HEK293T (cell line): ENCODE data around the gene CMTM5.

Experiments
- ARNT ChIP-seq: fragments of 450-650 bp; IDR thresholded peaks from 2 replicates; pipeline ENCODE4 v1.6.1; 2017; ENCODE audit warnings: mild to moderate bottlenecking
- BHLHE40 ChIP-seq: fragments of 450-650 bp; IDR thresholded peaks from 2 replicates; pipeline ENCODE4 v1.6.1; 2016; ENCODE audit warnings: mild to moderate bottlenecking, moderate library complexity, borderline replicate concordance
- ELF4 ChIP-seq: fragments of 450-650 bp; IDR thresholded peaks from 2 replicates; pipeline ENCODE4 v1.6.1; 2017; ENCODE audit warnings: antibody characterized with exemption
- FOXA1 ChIP-seq: fragments of 450-650 bp; IDR thresholded peaks from 2 replicates; pipeline ENCODE4 v1.6.1; 2016; ENCODE audit warnings: mild to moderate bottlenecking
- FOXK2 ChIP-seq: fragments of 450-650 bp; IDR thresholded peaks from 2 replicates; pipeline ENCODE4 v1.6.1; 2016; ENCODE audit warnings: mild to moderate bottlenecking
- FOXM1 ChIP-seq: fragments of 450-650 bp; IDR thresholded peaks from 2 replicates; pipeline ENCODE4 v1.6.1; 2017; ENCODE audit warnings: mild to moderate bottlenecking, borderline replicate concordance
- HDGF ChIP-seq: fragments of 450-650 bp; IDR thresholded peaks from 2 replicates; pipeline ENCODE4 v1.6.1; 2017; ENCODE audit warnings: antibody characterized with exemption, borderline replicate concordance
- L3MBTL2 ChIP-seq: fragments of 450-650 bp; conservative IDR thresholded peaks from 2 replicates; pipeline ENCODE4 v1.6.1; 2016; ENCODE audit warnings: mild to moderate bottlenecking
- NFRKB ChIP-seq: fragments of 450-650 bp; IDR thresholded peaks from 2 replicates; pipeline ENCODE4 v1.6.1; 2016; ENCODE audit warnings: mild to moderate bottlenecking, moderate library complexity
- SP1 ChIP-seq: fragments of 450-650 bp; IDR thresholded peaks from 2 replicates; pipeline ENCODE4 v1.6.1; 2017
- SUZ12 ChIP-seq: fragments of 450-650 bp; IDR thresholded peaks from 2 replicates; pipeline ENCODE4 v1.6.1; 2016; ENCODE audit warnings: mild to moderate bottlenecking
- TARDBP ChIP-seq: fragments of 450-650 bp; IDR thresholded peaks from 2 replicates; pipeline ENCODE4 v1.6.1; 2016
- ZNF384 ChIP-seq: fragments of 450-650 bp; IDR thresholded peaks from 2 replicates; pipeline ENCODE4 v1.6.1; 2016
- TF ChIP-seq, protein P1 (sequence below): fragments of 450-650 bp; IDR thresholded peaks from 2 replicates; pipeline ENCODE4 v1.6.1; 2016

DNA sequence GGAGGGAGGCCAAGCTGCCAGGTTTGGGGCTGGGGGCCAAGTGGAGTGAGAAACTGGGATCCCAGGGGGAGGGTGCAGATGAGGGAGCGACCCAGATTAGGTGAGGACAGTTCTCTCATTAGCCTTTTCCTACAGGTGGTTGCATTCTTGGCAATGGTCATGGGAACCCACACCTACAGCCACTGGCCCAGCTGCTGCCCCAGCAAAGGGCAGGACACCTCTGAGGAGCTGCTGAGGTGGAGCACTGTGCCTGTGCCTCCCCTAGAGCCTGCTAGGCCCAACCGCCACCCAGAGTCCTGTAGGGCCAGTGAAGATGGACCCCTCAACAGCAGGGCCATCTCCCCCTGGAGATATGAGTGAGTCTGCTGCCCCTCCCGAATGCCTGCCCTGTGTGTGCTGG lies 3.8 kb upstream of the CMTM5 start:
- no peak for TF ChIP-seq ARNT
- TF ChIP-seq, protein P1, sequence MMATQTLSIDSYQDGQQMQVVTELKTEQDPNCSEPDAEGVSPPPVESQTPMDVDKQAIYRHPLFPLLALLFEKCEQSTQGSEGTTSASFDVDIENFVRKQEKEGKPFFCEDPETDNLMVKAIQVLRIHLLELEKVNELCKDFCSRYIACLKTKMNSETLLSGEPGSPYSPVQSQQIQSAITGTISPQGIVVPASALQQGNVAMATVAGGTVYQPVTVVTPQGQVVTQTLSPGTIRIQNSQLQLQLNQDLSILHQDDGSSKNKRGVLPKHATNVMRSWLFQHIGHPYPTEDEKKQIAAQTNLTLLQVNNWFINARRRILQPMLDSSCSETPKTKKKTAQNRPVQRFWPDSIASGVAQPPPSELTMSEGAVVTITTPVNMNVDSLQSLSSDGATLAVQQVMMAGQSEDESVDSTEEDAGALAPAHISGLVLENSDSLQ = no peak
- TF ChIP-seq BHLHE40 = no peak
- no peak for TF ChIP-seq SP1
- TF ChIP-seq SUZ12 = no peak
- no peak for TF ChIP-seq TARDBP
- no peak for TF ChIP-seq FOXM1
- no peak for TF ChIP-seq HDGF
- no peak for TF ChIP-seq FOXA1
- no peak for TF ChIP-seq FOXK2
- no peak for TF ChIP-seq NFRKB
- no peak for TF ChIP-seq ELF4
- TF ChIP-seq ZNF384 = no peak
- no peak for TF ChIP-seq L3MBTL2
